ENCODE measurements around the gene VPS54.
A peak's percentile ranks its signal among the peaks of the same experiment; 100 is the strongest.

VPS54 gene

DNA sequence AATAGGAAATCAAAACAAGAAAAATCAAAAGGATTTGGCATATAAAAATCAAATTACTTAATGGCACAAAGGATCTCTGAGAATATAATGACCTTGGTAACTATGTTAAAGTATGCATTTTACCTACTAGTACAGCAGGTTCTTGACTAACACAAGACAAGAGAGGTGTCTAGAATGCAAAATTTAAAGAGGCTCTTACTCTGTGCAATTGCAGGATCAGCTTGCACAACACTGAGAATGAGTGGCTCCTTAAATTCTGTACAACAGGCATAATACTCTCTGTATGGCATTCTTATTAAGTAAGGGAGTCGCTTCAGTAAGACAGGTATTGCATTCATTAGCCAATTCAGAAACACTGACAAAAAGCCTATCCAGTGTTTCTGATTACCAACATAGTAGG, 104.9 kb downstream of the VPS54 start:
- in situ Hi-C loops (cut with HindIII; ENCODE audit: low pct_ligation_motif_present, low sequenced_read_pairs) = no loop called here
- TF ChIP-seq, protein P1, sequence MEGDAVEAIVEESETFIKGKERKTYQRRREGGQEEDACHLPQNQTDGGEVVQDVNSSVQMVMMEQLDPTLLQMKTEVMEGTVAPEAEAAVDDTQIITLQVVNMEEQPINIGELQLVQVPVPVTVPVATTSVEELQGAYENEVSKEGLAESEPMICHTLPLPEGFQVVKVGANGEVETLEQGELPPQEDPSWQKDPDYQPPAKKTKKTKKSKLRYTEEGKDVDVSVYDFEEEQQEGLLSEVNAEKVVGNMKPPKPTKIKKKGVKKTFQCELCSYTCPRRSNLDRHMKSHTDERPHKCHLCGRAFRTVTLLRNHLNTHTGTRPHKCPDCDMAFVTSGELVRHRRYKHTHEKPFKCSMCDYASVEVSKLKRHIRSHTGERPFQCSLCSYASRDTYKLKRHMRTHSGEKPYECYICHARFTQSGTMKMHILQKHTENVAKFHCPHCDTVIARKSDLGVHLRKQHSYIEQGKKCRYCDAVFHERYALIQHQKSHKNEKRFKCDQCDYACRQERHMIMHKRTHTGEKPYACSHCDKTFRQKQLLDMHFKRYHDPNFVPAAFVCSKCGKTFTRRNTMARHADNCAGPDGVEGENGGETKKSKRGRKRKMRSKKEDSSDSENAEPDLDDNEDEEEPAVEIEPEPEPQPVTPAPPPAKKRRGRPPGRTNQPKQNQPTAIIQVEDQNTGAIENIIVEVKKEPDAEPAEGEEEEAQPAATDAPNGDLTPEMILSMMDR (IDR thresholded peaks at IDR 0.05; ENCODE audit: low read depth, low read length, missing control alignments) = no peak
- H3K27ac ChIP-seq = no peak overlapping the region
- no peak for DNase-seq
- peaks cover 20% of the 10 kb centered on the region for H3K36me3 ChIP-seq (replicated peaks)
- no peak overlapping the region for H3K4me3 ChIP-seq (ENCODE audit: low read depth, low read length)
- no peaks in the 10 kb centered on the region for H3K27me3 ChIP-seq (replicated peaks)

DNA sequence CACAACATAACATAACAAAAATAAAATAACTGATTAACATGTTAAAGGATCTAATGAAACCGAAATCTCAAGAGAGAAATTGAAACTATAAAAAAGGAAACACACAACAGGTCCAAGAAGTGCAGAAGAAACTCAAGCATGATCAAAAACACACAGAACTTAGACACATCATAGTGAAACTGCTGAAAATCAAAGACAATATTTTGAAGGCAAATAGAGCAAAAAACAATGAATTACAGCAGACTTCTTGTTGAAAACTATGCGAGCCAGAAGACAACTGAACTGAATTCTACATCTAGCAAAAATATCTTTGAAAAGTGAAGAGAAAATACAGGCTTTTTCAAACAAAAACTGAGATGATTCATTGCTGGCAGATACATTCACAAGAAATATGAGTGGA, 116.2 kb downstream of the VPS54 start:
- in situ Hi-C loops (cut with HindIII; ENCODE audit: low pct_ligation_motif_present, low sequenced_read_pairs) = no loop called here
- no peaks in the 10 kb centered on the region for H3K27me3 ChIP-seq (replicated peaks)
- no peak overlapping the region for H3K4me3 ChIP-seq (ENCODE audit: low read depth, low read length)
- DNase-seq = peak; percentile 4
- H3K36me3 ChIP-seq (replicated peaks) = peaks cover 4% of the 10 kb centered on the region
- H3K27ac ChIP-seq = no peak overlapping the region
- TF ChIP-seq, protein P1 (IDR thresholded peaks at IDR 0.05; ENCODE audit: low read depth, low read length, missing control alignments) = no peak

DNA sequence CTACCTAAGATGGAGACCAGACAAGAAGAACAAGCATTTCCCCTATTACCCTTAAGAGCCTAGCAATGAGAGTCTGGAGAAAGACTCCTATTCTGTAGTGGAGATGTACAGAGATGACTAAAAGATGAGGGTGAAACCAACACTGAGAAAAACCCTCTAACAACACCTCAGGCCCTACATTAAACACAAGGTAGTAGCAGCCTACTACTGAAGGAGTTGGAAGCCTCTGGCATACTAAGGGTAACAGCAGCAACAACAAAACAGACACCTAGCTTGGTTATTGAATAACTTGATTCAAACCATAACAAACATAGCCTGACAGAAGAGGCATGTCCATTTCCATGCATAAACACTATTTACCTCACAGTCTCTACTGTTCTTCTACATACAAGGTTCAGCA, 117.1 kb downstream of the VPS54 start:
- peaks cover 4% of the 10 kb centered on the region for H3K36me3 ChIP-seq (replicated peaks)
- TF ChIP-seq, protein P1 (IDR thresholded peaks at IDR 0.05; ENCODE audit: low read depth, low read length, missing control alignments) = no peak

DNA sequence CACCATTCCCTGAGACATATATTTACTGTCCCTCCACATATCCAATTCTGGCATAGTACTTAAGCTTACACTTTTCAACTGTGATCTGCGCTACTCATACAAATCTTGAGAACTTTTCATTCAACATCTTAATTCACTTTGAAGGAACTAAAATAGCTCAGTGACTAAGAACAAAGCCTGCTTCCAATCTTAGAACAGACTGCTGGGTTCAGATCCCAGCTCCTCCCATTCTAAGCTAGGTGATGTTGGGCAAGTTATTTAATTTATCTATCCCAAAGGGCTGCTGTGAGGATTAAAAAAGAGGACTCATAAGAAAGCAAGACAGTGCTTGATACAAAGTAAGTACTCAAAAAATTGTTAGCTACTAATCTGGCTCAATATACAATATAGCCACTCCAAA, 119.6 kb downstream of the VPS54 start:
- Histone ChIP-seq H3K4me3 (ENCODE audit: low read depth, low read length) (no peak overlapping the region), H3K27me3 (replicated peaks) (no peaks in the 10 kb centered on the region), H3K36me3 (replicated peaks) (peaks cover 6% of the 10 kb centered on the region), H3K27ac (no peak overlapping the region)
- no peak for DNase-seq
- in situ Hi-C loops (cut with HindIII; ENCODE audit: low pct_ligation_motif_present, low sequenced_read_pairs) = no loop called here
- TF ChIP-seq, protein P1 (IDR thresholded peaks at IDR 0.05; ENCODE audit: low read depth, low read length, missing control alignments) = no peak

More for the DNA sequence above, 117.1 kb downstream of the VPS54 start:
- in situ Hi-C loops (cut with HindIII; ENCODE audit: low pct_ligation_motif_present, low sequenced_read_pairs) = no loop called here
- no peak overlapping the region for H3K4me3 ChIP-seq (ENCODE audit: low read depth, low read length)
- H3K27ac ChIP-seq = no peak overlapping the region
- no peak for DNase-seq
- H3K27me3 ChIP-seq (replicated peaks) = no peaks in the 10 kb centered on the region

DNA sequence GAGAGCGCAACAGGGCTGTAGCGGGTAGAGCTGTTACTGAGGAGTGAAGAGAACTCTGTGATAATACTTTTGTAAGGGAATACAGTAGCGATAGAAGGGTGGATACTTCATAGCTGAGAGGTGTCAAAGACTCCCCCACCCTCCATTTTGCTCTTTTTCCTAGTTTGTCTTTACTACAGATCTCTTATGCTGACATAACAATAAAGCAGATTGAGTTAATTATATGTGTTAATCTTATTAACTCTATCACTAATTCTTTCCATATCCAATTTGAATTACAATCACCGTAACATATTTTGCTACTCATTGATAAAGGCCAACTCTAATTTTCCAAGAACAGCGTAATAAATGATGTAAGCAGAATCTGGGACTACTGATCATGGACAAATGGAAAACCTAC, 120.4 kb downstream of the VPS54 start:
- TF ChIP-seq, protein P1 (IDR thresholded peaks at IDR 0.05; ENCODE audit: low read depth, low read length, missing control alignments) = no peak
- no peak for DNase-seq
- Histone ChIP-seq H3K27ac (no peak overlapping the region), H3K36me3 (replicated peaks) (peaks cover 11% of the 10 kb centered on the region), H3K27me3 (replicated peaks) (no peaks in the 10 kb centered on the region), H3K4me3 (ENCODE audit: low read depth, low read length) (no peak overlapping the region)
- in situ Hi-C loops (cut with HindIII; ENCODE audit: low pct_ligation_motif_present, low sequenced_read_pairs) = no loop called here

DNA sequence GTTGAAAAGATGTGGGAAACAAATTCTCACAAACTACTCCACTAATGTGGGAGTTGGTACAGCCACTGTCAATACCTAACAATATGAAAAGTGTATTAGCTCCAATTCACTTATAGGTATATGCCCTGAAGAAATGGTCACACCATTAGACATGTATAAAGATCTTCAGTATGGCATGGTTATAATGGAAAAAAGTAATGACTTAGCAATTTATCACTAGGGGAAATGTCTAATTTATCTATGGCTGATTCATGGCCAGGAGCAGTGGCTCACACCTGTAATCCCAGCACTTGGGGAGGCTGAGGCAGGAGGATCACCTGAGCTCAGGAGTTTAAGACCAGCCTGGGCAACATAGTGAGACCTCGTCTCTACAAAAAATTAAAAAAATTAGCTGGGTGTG, 125.1 kb downstream of the VPS54 start:
- in situ Hi-C loops (cut with HindIII; ENCODE audit: low pct_ligation_motif_present, low sequenced_read_pairs) = no loop called here
- Histone ChIP-seq H3K27me3 (replicated peaks) (no peaks in the 10 kb centered on the region), H3K4me3 (ENCODE audit: low read depth, low read length) (no peak overlapping the region), H3K27ac (no peak overlapping the region), H3K36me3 (replicated peaks) (peaks cover 24% of the 10 kb centered on the region)
- TF ChIP-seq, protein P1 (IDR thresholded peaks at IDR 0.05; ENCODE audit: low read depth, low read length, missing control alignments) = no peak
- no peak for DNase-seq
